ENCODE data around the gene LAPTM5. TPM values are rescaled to one million over a fixed set of nuclear protein-coding genes. Genes with fewer than 3 reads are reported as not detected.

Gene LAPTM5
- total RNA-seq, 1 experiment from 2014 or later: not detected

- POLR2A ChIA-PET (ENCODE audit: low non-redundant PET): no interaction called here
- DNase-seq (ENCODE audit: low spot score): no peak
- intact Hi-C loops (cut with micrococcal nuclease; ENCODE audit: unreplicated experiment): no loop called here
Observed at GRCh38 chr1:30721812-30722537, 35.6 kb downstream of the LAPTM5 start.

GRCh38 chr1:30721341-30721793 is 36.2 kb downstream of the LAPTM5 start:
- H3K9me3 ChIP-seq (ENCODE audit: low read depth, low read length, poor library complexity, severe bottlenecking): no peaks in the 10 kb centered on the region
- POLR2A ChIA-PET (ENCODE audit: low non-redundant PET): no interaction called here
- no TSS peak for BruUV-seq (replicated peaks)
- CTCF ChIA-PET: no interaction called here
- no peak for DNase-seq (ENCODE audit: low spot score)
- no peak overlapping the region for H3K27ac ChIP-seq (ENCODE audit: low read depth, low read length, poor library complexity, severe bottlenecking)
- H3K36me3 ChIP-seq (ENCODE audit: insufficient read depth, low read length, poor library complexity, severe bottlenecking): no peaks in the 10 kb centered on the region
- no peak for TF ChIP-seq CTCF (conservative IDR thresholded peaks at IDR 0.05; ENCODE audit: low read depth, low read length)
- no peak for TF ChIP-seq EZH2 (IDR thresholded peaks at IDR 0.05; ENCODE audit: borderline replicate concordance, low read depth, low read length, poor library complexity, severe bottlenecking)
- no peaks in the 10 kb centered on the region for H3K27me3 ChIP-seq (replicated peaks; ENCODE audit: insufficient read depth, low read depth, low read length, poor library complexity)
- H3K4me1 ChIP-seq (ENCODE audit: insufficient read depth, low read length, poor library complexity, severe bottlenecking): peaks cover 5% of the 10 kb centered on the region
- intact Hi-C loops (cut with micrococcal nuclease; ENCODE audit: unreplicated experiment): no loop called here
- no peak overlapping the region for H3K4me3 ChIP-seq (ENCODE audit: low read depth, low read length, poor library complexity, severe bottlenecking)

More at GRCh38 chr1:30721812-30722537, 35.6 kb downstream of the LAPTM5 start:
- Histone ChIP-seq H3K36me3 (ENCODE audit: insufficient read depth, low read length, poor library complexity, severe bottlenecking) (no peaks in the 10 kb centered on the region), H3K4me1 (ENCODE audit: insufficient read depth, low read length, poor library complexity, severe bottlenecking) (peaks cover 5% of the 10 kb centered on the region), H3K27ac (ENCODE audit: low read depth, low read length, poor library complexity, severe bottlenecking) (no peak overlapping the region), H3K4me3 (ENCODE audit: low read depth, low read length, poor library complexity, severe bottlenecking) (no peak overlapping the region), H3K27me3 (replicated peaks; ENCODE audit: insufficient read depth, low read depth, low read length, poor library complexity) (no peaks in the 10 kb centered on the region), H3K9me3 (ENCODE audit: low read depth, low read length, poor library complexity, severe bottlenecking) (no peaks in the 10 kb centered on the region)
- TF ChIP-seq CTCF (conservative IDR thresholded peaks at IDR 0.05; ENCODE audit: low read depth, low read length) (no peak), EZH2 (IDR thresholded peaks at IDR 0.05; ENCODE audit: borderline replicate concordance, low read depth, low read length, poor library complexity, severe bottlenecking) (no peak)
- CTCF ChIA-PET: no interaction called here
- no TSS peak for BruUV-seq (replicated peaks)

- POLR2A ChIA-PET (ENCODE audit: low non-redundant PET): no interaction called here
- no peak for DNase-seq (ENCODE audit: low spot score)
- intact Hi-C loops (cut with micrococcal nuclease; ENCODE audit: unreplicated experiment): no loop called here
- H3K27ac ChIP-seq (ENCODE audit: low read depth, low read length, poor library complexity, severe bottlenecking): no peak overlapping the region
- H3K9me3 ChIP-seq (ENCODE audit: low read depth, low read length, poor library complexity, severe bottlenecking): peaks cover 2% of the 10 kb centered on the region
- no peak overlapping the region for H3K4me3 ChIP-seq (ENCODE audit: low read depth, low read length, poor library complexity, severe bottlenecking)
- no peaks in the 10 kb centered on the region for H3K27me3 ChIP-seq (replicated peaks; ENCODE audit: insufficient read depth, low read depth, low read length, poor library complexity)
- no peak for TF ChIP-seq CTCF (conservative IDR thresholded peaks at IDR 0.05; ENCODE audit: low read depth, low read length)
- no peak for TF ChIP-seq EZH2 (IDR thresholded peaks at IDR 0.05; ENCODE audit: borderline replicate concordance, low read depth, low read length, poor library complexity, severe bottlenecking)
- H3K36me3 ChIP-seq (ENCODE audit: insufficient read depth, low read length, poor library complexity, severe bottlenecking): no peaks in the 10 kb centered on the region
- no TSS peak for BruUV-seq (replicated peaks)
- peaks cover 5% of the 10 kb centered on the region for H3K4me1 ChIP-seq (ENCODE audit: insufficient read depth, low read length, poor library complexity, severe bottlenecking)
- CTCF ChIA-PET: interaction anchor here (0.7 to 2.1 kb wide), 3 partner anchors 58 to 209 kb away, joined by 3 to 56 read pairs (median 10); no protein-coding TSS in a partner anchor
Observed at GRCh38 chr1:30720271-30721223, 37.0 kb downstream of the LAPTM5 start.

All from A673 (cell line).